AG09309 (cell line): Measurements from ENCODE around the gene NTSR2.

Experiments
- DNase-seq: peaks from one replicate; pipeline ENCODE4 v3.0.0-alpha.2; 2010; ENCODE audit warnings: low read depth
- H3K4me3 ChIP-seq: 2 replicates; pipeline ENCODE4 v1.5.1; 2011; ENCODE audit warnings: mild to moderate bottlenecking, low read depth, low read length, moderate library complexity; ENCODE audit not compliant: control insufficient read depth
- TF ChIP-seq, protein P1 (sequence below): IDR thresholded peaks from 2 replicates; pipeline ENCODE4 v1.5.1; 2011; ENCODE audit warnings: mild to moderate bottlenecking, low read depth, low read length, inconsistent platforms; ENCODE audit not compliant: insufficient read depth, control insufficient read depth; ENCODE audit errors: missing control alignments

Gene NTSR2

DNA sequence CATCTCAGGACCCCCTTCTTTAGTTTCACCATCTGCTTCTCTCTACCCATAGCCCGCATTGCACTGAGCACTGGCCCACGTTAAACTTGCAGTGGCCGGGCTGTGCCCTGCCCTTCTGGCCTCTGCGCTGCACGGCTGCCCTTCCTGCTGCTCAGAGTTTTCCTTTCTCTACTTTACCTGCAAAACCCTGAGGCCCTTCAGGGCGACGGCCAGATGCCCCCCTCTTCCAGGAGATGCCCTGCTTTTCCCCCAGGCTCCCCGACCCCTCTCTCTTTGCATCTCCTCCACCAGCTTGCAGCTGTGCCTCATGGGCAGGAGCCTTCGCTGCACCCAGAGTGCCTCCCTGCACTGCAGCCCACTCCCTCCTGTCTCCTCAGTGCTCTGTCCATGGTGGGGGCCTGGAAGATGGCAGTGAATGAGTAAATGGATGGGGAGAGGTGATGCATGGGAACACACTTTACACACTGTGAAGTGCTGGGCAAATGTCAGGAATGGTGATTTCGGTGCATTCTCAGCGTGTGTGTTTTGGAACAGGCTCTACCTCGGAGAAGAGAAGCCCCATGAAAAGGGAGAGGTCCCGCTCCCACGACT is 53.8 kb downstream of the NTSR2 start:
- no peak overlapping the region for H3K4me3 ChIP-seq
- no peak for DNase-seq
- TF ChIP-seq, protein P1, sequence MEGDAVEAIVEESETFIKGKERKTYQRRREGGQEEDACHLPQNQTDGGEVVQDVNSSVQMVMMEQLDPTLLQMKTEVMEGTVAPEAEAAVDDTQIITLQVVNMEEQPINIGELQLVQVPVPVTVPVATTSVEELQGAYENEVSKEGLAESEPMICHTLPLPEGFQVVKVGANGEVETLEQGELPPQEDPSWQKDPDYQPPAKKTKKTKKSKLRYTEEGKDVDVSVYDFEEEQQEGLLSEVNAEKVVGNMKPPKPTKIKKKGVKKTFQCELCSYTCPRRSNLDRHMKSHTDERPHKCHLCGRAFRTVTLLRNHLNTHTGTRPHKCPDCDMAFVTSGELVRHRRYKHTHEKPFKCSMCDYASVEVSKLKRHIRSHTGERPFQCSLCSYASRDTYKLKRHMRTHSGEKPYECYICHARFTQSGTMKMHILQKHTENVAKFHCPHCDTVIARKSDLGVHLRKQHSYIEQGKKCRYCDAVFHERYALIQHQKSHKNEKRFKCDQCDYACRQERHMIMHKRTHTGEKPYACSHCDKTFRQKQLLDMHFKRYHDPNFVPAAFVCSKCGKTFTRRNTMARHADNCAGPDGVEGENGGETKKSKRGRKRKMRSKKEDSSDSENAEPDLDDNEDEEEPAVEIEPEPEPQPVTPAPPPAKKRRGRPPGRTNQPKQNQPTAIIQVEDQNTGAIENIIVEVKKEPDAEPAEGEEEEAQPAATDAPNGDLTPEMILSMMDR, result no peak

DNA sequence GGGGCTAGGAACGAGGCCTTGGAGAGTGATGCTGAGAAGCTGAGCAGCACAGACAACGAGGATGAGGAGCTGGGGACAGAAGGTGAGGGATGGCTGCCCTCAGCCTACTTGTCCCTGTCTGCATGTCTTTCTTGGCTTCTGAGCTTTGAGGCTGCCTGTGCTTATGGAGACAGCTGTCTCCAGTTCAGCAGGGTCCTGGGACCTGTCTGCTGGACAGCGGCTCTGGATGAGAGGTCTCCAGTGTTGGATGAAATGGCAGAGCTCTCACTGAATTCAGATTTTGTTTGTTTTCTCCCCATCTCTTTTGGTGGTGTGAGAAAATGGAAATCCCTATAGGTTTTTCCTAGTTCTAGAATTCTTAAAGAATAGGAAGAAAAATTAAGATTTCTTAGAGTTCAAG is 54.8 kb downstream of the NTSR2 start:
- TF ChIP-seq, protein P1, result no peak
- H3K4me3 ChIP-seq, result no peak overlapping the region
- DNase-seq, result no peak

DNA sequence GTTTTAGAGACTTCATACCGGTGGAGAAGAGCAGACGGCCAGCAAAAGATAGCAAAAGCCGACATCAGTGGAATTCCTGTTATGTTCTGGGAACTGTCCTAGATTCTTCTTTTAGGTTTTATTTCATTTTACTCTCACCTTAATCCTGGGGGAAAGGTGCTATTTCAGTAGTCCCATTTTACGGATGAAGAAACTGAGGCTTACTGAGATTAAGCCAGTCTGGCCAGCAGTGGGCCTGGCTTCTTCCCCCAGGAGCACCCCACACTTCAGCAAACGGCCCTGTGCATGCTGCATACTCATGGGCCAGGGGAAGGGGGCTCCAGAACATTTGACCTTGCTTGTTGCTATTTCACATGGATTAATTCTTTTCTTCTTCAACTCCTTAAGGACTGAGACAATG is 56.7 kb downstream of the NTSR2 start:
- H3K4me3 ChIP-seq, result no peak overlapping the region
- no peak for DNase-seq
- TF ChIP-seq, protein P1, result no peak

DNA sequence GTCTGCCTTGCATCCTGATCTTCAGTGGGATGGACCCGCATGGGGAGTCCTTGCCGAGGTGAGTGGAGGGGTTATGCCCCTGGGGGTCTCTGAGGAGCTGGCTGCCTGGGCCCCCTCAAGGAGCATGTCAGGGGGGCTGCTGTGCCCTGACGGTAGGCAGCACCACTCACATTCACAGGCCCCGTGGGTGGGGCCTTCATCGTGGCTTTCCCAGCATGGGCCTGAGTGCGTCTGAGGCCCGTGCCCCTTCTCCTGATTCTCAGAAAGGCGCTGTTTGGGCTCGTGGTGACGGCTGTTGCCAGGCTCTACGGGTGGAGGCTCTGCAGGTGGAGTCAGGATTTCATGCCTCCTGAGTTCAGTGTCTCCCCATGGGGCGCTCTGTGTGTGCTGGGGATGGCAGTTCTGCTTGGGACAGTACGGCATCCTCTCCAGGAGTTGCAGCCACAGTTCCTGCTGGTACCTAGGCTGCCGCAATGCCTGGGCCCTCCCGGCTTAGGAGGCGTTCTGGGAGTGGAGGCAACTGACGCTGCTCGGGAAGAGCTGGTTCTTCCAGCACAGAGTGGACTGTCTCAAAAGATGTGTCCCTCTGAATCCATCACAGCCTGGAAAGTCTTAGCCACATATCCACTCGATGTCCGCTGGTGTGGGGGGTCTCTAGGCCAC is 57.3 kb downstream of the NTSR2 start:
- TF ChIP-seq, protein P1, result no peak
- no peak overlapping the region for H3K4me3 ChIP-seq
- DNase-seq, result no peak

DNA sequence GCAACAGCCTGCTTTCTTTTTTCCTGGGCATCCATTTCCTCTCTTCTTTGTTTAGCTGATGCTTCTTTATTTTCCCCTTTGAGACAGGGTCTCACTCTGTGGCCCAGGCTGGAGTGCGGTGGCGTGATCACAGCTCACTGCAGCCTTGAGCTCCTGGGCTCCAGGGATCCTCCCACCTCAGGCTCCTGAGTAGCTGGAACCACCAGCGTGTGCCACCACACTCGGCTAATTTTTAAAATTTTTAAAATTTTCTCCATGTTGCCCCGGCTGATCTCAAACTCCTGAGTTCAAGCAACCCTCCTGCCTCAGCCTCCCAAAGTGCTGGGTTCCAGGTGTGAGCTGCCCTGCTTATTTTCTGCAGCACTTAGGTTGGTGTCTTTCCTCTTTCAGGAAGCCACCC is 58.7 kb downstream of the NTSR2 start:
- TF ChIP-seq, protein P1, result no peak
- DNase-seq, result no peak
- no peak overlapping the region for H3K4me3 ChIP-seq

DNA sequence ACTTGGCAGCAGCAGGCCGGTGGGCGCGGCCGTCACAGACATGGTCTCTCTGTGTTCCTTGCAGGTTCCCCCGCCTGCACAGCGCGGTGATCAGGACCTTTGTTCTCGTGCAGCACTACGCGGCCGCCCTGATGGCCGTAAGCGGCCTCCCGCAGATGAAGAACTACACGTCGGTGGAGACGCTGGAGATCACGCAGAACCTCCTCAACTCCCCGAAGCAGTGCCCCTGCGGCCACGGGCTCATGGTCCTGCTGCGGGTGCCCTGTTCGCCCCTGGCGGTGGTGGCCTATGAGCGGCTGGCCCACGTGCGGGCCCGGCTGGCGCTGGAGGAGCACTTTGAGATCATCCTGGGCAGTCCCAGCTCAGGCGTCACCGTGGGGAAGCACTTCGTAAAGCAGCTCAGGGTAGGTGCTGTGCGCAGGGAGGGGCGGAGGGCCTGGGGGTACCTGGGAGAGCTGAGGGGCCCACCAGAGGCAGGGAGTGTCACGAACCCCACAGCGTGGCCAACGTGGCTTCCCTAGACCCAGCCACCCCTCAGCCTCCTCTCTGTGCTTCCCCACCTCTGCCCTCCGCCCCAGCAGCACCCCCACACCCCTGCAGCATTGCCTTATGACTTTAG is 59.3 kb downstream of the NTSR2 start:
- H3K4me3 ChIP-seq, result no peak overlapping the region
- no peak for DNase-seq
- TF ChIP-seq, protein P1, result no peak
